Measurements from ENCODE around the gene UTS2B.

The UTS2B gene

DNA sequence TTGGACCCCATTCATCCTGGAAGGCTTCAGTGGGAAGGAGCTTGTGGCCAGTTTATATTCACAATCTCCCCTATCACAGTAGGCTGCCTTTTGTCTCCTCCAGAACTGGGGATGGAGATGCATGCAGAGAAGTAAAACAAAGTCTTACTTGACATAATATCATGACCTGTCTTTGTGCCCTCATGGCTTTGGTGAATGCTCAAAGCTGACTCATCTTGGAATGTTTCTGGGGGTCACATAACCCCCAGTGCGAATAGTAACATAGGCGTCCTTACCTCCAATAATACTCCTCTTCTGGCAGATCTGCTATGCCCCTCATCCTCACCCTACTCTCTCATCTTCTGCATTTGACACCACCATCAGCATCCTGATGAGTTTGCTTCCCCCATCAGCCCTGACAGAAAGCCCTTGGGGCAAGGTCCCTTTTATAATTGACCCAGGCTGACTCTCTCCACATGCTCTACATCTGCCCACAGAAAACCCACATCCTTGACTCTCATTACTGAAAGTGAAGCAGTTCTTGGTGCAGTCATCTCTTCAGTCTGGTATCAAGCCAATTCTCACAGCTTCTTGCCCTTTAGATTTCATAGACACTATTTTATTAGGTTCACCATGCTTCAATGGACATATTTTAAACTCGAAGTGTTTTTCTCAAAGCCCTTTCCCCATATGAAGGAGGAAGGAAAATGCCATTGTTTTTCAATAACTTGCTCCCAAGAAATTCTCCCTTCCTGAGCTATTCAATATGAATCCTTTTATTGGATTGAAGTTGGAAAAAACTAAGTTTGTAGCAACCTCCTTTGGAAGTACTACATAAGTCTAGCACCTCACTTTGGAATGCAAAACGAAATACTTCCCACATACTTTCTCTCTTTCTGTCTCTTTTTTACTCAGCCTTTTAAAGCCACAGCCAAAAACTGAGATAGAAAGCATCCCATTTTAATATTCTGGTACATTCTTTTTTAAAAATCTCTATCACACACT is 94.7 kb downstream of the UTS2B start:
- no peak for DNase-seq

- DNase-seq, result no peak
Observed at GRCh38 chr3:191234216-191234615, 96.1 kb downstream of the UTS2B start.

DNA sequence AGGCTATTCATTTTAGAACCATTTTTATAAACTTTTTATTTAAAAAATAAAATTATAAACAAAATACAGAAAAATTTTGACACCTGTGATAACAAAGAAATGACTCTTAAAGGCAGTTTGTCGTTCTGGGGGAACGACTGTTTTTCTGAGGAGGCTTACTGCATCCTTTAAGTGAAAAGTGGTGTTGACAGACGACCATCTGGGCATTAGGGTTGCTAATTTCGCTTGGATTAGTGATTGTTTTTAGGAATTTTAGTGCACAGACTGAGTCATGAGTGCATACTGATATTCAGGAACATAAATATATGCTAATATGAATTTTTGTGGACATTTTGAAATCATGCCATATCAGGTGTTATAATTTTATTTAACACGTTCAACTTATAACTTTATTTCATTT is 102.8 kb downstream of the UTS2B start:
- no peak for DNase-seq

GRCh38 chr3:191221638-191222037 is 108.7 kb downstream of the UTS2B start:
- DNase-seq, result no peak

- no peak for DNase-seq
Observed at GRCh38 chr3:191220908-191221307, 109.4 kb downstream of the UTS2B start.

- no peak for DNase-seq
Observed at GRCh38 chr3:191217301-191217700, 113.0 kb downstream of the UTS2B start.

Data from activated CD4-positive, CD25-positive, alpha-beta regulatory T cell treated with anti-CD3 and anti-CD28 coated beads, Interleukin-2, amount 50 U/mL, for 72 hours (primary cell).